ENCODE data around the gene SVOPL.

The SVOPL gene

DNA sequence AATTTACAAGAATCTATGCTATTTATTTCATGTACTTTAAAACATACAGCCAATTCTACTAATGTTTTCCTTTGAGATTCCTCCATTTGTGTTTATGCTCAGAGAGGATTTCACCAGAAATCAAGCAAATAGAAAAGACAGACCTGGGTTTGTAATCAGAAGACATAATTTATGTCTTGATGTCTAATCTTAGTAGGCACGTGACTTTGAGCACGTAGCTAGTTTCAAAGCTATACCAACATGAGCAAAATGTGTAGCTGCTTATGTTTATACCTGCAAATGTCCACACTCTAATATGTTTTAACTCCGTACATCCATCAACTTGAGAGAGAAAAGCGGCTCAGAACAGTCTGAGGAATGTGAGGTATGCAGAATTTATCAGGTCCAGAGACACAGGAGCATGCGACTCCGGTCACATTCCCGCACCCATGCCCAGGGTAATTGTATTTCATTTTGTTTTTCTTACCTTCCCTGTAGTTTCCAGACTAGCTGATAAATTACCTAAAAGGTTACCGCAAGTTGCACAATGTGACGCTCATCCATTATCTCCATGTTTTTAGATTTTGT is 40.0 kb downstream of the SVOPL start:
- DNase-seq: no peak
- no peak overlapping the region for H3K4me3 ChIP-seq (ENCODE audit: low read length)
- no peaks in the 10 kb centered on the region for H3K9me3 ChIP-seq (replicated peaks; ENCODE audit: insufficient read depth, low read length)
- H3K27ac ChIP-seq (ENCODE audit: low read length): no peak overlapping the region
- H3F3A ChIP-seq (ENCODE audit: insufficient read depth, low read length): no peaks in the 10 kb centered on the region
- TF ChIP-seq EZH2phosphoT487 (IDR thresholded peaks at IDR 0.05; ENCODE audit: low read length): no peak
- no peak for TF ChIP-seq EZH2 (optimal IDR thresholded peaks at IDR 0.05; ENCODE audit: low read depth, low read length)
- TF ChIP-seq, protein P1, sequence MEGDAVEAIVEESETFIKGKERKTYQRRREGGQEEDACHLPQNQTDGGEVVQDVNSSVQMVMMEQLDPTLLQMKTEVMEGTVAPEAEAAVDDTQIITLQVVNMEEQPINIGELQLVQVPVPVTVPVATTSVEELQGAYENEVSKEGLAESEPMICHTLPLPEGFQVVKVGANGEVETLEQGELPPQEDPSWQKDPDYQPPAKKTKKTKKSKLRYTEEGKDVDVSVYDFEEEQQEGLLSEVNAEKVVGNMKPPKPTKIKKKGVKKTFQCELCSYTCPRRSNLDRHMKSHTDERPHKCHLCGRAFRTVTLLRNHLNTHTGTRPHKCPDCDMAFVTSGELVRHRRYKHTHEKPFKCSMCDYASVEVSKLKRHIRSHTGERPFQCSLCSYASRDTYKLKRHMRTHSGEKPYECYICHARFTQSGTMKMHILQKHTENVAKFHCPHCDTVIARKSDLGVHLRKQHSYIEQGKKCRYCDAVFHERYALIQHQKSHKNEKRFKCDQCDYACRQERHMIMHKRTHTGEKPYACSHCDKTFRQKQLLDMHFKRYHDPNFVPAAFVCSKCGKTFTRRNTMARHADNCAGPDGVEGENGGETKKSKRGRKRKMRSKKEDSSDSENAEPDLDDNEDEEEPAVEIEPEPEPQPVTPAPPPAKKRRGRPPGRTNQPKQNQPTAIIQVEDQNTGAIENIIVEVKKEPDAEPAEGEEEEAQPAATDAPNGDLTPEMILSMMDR (IDR thresholded peaks at IDR 0.05; ENCODE audit: low read length): no peak
- no peak overlapping the region for H2AFZ ChIP-seq (ENCODE audit: low read length)
- no peaks in the 10 kb centered on the region for H3K9me2 ChIP-seq (replicated peaks; ENCODE audit: insufficient read depth, low read length)
- H3K4me1 ChIP-seq (ENCODE audit: low read length): no peaks in the 10 kb centered on the region
- no peak overlapping the region for H3K9ac ChIP-seq (ENCODE audit: low read length)
- H3K27me3 ChIP-seq (replicated peaks; ENCODE audit: insufficient read depth, low read length): no peaks in the 10 kb centered on the region
- no peaks in the 10 kb centered on the region for H3K36me3 ChIP-seq (replicated peaks; ENCODE audit: insufficient read depth, low read length)
- no peaks in the 10 kb centered on the region for H3K79me2 ChIP-seq (ENCODE audit: low read length)
- H4K20me1 ChIP-seq (ENCODE audit: insufficient read depth, low read length): no peaks in the 10 kb centered on the region
- H3K4me2 ChIP-seq (ENCODE audit: low read depth, low read length): no peak overlapping the region

DNA sequence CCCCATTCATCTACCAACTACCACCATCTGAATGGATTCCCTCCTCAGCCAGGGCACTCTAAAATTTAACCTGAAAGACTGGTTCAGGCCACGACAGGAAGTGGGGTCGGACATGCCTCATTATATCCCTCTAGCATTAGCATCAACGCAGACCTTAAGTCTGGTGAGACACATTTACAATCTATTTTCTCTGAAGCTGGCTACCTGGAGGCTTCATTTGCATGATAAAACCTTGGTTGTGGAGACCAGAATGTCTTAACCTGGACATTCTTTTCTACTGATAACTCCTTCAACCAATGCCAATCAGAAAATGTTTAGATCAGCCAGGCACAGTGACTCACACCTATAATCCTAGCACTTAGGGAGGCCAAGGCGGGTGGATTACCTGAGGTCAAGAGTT is 42.3 kb downstream of the SVOPL start:
- Histone ChIP-seq H2AFZ (ENCODE audit: low read length) (no peak overlapping the region), H3K79me2 (ENCODE audit: low read length) (no peaks in the 10 kb centered on the region), H3K9me2 (replicated peaks; ENCODE audit: insufficient read depth, low read length) (no peaks in the 10 kb centered on the region), H3K36me3 (replicated peaks; ENCODE audit: insufficient read depth, low read length) (no peaks in the 10 kb centered on the region), H3F3A (ENCODE audit: insufficient read depth, low read length) (no peaks in the 10 kb centered on the region), H3K4me3 (ENCODE audit: low read length) (no peak overlapping the region), H3K27me3 (replicated peaks; ENCODE audit: insufficient read depth, low read length) (no peaks in the 10 kb centered on the region), H3K4me1 (ENCODE audit: low read length) (no peaks in the 10 kb centered on the region), H3K9ac (ENCODE audit: low read length) (no peak overlapping the region), H3K9me3 (replicated peaks; ENCODE audit: insufficient read depth, low read length) (no peaks in the 10 kb centered on the region), H4K20me1 (ENCODE audit: insufficient read depth, low read length) (no peaks in the 10 kb centered on the region), H3K27ac (ENCODE audit: low read length) (no peak overlapping the region), H3K4me2 (ENCODE audit: low read depth, low read length) (no peak overlapping the region)
- no peak for DNase-seq
- TF ChIP-seq EZH2 (optimal IDR thresholded peaks at IDR 0.05; ENCODE audit: low read depth, low read length) (no peak), EZH2phosphoT487 (IDR thresholded peaks at IDR 0.05; ENCODE audit: low read length) (no peak)
- TF ChIP-seq, protein P1 (IDR thresholded peaks at IDR 0.05; ENCODE audit: low read length): no peak

DNA sequence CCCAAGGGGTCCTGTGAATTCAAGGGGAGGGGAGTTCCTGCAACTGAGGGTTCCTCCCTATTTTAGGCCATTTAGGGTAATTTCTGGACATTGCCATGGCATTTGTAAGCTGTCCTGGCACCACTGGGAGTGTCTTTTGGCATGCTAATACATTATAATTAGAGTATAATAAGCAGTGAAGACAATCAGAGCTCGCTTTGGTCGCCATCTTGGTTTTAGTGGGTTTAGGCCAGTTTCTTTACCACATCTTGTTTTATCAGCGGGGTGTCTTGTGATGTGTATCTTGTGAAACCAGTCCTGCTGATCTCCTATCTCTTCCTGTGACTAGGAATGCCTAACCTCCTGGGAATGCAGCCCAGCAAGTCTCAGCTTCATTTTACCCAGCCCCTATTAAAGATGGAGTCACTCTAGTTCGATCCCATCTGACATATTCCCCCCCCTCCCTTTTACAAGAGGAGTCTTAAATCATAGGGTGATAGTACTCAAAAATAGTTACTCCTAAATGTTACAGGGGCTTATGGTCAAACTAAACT is 43.2 kb downstream of the SVOPL start:
- DNase-seq: no peak
- H2AFZ ChIP-seq (ENCODE audit: low read length): no peak overlapping the region
- H4K20me1 ChIP-seq (ENCODE audit: insufficient read depth, low read length): no peaks in the 10 kb centered on the region
- H3K27ac ChIP-seq (ENCODE audit: low read length): no peak overlapping the region
- no peaks in the 10 kb centered on the region for H3K79me2 ChIP-seq (ENCODE audit: low read length)
- no peaks in the 10 kb centered on the region for H3K4me1 ChIP-seq (ENCODE audit: low read length)
- no peaks in the 10 kb centered on the region for H3F3A ChIP-seq (ENCODE audit: insufficient read depth, low read length)
- H3K4me3 ChIP-seq (ENCODE audit: low read length): no peak overlapping the region
- H3K9me3 ChIP-seq (replicated peaks; ENCODE audit: insufficient read depth, low read length): no peaks in the 10 kb centered on the region
- no peak overlapping the region for H3K4me2 ChIP-seq (ENCODE audit: low read depth, low read length)
- TF ChIP-seq, protein P1 (IDR thresholded peaks at IDR 0.05; ENCODE audit: low read length): no peak
- TF ChIP-seq EZH2 (optimal IDR thresholded peaks at IDR 0.05; ENCODE audit: low read depth, low read length) (no peak), EZH2phosphoT487 (IDR thresholded peaks at IDR 0.05; ENCODE audit: low read length) (no peak)
- H3K27me3 ChIP-seq (replicated peaks; ENCODE audit: insufficient read depth, low read length): no peaks in the 10 kb centered on the region
- H3K9ac ChIP-seq (ENCODE audit: low read length): no peak overlapping the region
- H3K9me2 ChIP-seq (replicated peaks; ENCODE audit: insufficient read depth, low read length): no peaks in the 10 kb centered on the region
- no peaks in the 10 kb centered on the region for H3K36me3 ChIP-seq (replicated peaks; ENCODE audit: insufficient read depth, low read length)

All from MM.1S (cell line).